Gastroesophageal sphincter (tissue), 3 donors: ENCODE results near the gene ZNF821.

Source experiments
- EP300 ChIP-seq: sonication (generic); formaldehyde crosslinking; IDR thresholded peaks from one replicate; pipeline ENCODE4 v1.6.1; 2017; ENCODE audit warnings: antibody characterized with exemption, mild to moderate bottlenecking
- POLR2A ChIP-seq, 2 donors: fragments of 450-650 bp; IDR thresholded peaks; one replicate each; pipeline ENCODE4 v1.6.1; 2017; ENCODE audit warnings: antibody characterized with exemption in 2 of 2, mild to moderate bottlenecking in 2 of 2, moderate library complexity in 1 of 2
- POLR2AphosphoS5 ChIP-seq: sonication (generic); formaldehyde crosslinking; IDR thresholded peaks from one replicate; pipeline ENCODE4 v1.6.1; 2017; ENCODE audit warnings: antibody characterized with exemption
- TF ChIP-seq, protein P1 (sequence below), 4 experiments: fragments of 200-600 bp in 2 of 4; fragments of 450-650 bp in 2 of 4; sonication (generic) in 1 of 4; IDR thresholded peaks; one replicate each; pipeline ENCODE4 v1.5.1; 2017 to 2019; ENCODE audit warnings: antibody characterized with exemption in 4 of 4, mild to moderate bottlenecking in 2 of 4, moderate library complexity in 2 of 4

DNA sequence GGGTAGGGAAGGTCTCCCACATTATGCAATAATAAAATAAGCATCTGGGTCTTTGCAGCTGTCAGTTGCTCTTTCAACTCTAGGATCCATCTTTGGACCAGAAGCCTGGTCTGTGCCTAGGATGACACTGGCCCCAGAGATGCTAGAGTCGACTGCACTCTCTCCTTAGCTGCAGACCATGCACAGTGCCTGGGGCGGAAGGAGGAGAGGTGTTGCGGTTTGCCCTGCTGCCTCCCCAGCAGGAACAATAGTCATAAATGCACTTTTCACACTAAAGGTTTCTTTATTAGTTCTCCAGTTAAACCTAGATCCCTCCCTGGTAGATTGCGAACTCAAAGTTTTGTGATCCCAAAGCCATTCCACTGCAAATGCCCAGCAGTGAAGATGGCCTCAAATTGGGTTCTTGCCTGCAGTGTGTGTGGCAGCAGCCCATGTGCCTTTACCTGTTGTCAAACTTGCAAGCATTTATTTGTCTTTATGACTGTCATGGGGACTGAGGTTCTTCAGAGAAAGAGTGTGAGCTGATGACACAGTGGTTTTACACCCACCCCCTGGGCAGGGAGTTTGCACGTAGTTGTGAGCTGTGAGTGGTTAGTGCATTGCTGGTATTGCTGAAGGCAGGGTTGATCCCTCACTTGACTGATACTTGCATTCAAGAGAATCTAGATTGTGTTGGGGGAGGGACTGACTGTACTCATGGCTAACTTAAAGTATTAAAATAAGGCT lies 27.9 kb downstream of the ZNF821 start:
- TF ChIP-seq, protein P1, sequence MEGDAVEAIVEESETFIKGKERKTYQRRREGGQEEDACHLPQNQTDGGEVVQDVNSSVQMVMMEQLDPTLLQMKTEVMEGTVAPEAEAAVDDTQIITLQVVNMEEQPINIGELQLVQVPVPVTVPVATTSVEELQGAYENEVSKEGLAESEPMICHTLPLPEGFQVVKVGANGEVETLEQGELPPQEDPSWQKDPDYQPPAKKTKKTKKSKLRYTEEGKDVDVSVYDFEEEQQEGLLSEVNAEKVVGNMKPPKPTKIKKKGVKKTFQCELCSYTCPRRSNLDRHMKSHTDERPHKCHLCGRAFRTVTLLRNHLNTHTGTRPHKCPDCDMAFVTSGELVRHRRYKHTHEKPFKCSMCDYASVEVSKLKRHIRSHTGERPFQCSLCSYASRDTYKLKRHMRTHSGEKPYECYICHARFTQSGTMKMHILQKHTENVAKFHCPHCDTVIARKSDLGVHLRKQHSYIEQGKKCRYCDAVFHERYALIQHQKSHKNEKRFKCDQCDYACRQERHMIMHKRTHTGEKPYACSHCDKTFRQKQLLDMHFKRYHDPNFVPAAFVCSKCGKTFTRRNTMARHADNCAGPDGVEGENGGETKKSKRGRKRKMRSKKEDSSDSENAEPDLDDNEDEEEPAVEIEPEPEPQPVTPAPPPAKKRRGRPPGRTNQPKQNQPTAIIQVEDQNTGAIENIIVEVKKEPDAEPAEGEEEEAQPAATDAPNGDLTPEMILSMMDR (IDR thresholded peaks at IDR 0.05): no peak
- TF ChIP-seq POLR2AphosphoS5 (no peak), POLR2A (IDR thresholded peaks at IDR 0.05) (no peak), EP300 (no peak)
